ENCODE results near the gene SLC39A11. TPM values are rescaled to one million over a fixed set of nuclear protein-coding genes. Genes with fewer than 3 reads are reported as not detected.

The SLC39A11 gene
- total RNA-seq, 2 donors from 2014 or later: 27.8 to 39.6 TPM

DNA sequence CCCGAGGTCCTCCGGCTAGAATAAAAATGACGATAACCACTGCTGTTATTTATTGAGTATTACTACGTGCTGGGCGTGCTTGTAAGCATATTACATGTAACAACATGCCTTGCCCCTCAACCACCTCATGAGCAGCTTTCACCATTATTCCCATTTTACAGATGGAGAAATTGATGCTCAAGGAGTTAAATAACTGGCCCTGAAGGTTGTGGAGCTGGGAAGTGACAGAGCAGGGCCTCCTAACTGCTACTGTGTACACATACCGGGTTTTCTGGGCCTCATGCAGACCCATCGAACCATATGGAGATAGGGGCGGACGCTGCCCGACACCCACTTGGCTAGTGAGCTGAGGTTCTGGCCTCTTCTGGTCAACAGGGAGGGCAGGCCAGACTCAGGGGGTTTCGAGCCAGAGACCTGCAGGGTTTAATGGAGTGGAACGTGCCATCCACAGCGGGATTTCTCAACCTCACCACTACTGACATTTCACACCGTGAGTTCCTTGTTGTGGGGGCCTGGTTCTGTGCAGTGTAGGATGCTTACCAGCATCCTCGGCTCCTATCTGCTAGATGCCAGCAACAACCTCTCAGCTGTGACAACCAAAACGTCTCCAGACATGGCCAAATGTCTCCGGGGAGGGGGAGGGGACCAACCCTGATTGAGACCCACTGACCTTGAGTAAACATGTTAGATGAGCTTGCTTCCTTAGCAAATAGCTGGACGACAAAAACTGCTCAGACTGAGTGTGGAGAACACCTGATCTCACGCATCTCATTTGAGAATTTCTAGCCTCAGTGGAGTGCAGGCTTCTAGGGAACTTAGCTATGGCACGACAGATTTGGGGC is 432.0 kb downstream of the SLC39A11 start:
- intact Hi-C loops (cut with DNase I): no loop called here
- Histone ChIP-seq H3K36me3 (replicated peaks in 1 of 2; ENCODE audit: insufficient read depth in 1 of 2, low read depth in 2 of 2) (no peaks in the 10 kb centered on the region), H3K4me3 (no peak overlapping the region), H3K27me3 (no peaks in the 10 kb centered on the region), H3K9me3 (no peaks in the 10 kb centered on the region), H3K4me1 (peaks cover 9% of the 10 kb centered on the region), H3K27ac (peak overlapping the region in 3 of 4 donors; percentile 49 to 60 (median 55))
- DNase-seq (no peak), ATAC-seq (no peak)
- TF ChIP-seq POLR2A (IDR thresholded peaks at IDR 0.05): no peak
- TF ChIP-seq, protein P1, sequence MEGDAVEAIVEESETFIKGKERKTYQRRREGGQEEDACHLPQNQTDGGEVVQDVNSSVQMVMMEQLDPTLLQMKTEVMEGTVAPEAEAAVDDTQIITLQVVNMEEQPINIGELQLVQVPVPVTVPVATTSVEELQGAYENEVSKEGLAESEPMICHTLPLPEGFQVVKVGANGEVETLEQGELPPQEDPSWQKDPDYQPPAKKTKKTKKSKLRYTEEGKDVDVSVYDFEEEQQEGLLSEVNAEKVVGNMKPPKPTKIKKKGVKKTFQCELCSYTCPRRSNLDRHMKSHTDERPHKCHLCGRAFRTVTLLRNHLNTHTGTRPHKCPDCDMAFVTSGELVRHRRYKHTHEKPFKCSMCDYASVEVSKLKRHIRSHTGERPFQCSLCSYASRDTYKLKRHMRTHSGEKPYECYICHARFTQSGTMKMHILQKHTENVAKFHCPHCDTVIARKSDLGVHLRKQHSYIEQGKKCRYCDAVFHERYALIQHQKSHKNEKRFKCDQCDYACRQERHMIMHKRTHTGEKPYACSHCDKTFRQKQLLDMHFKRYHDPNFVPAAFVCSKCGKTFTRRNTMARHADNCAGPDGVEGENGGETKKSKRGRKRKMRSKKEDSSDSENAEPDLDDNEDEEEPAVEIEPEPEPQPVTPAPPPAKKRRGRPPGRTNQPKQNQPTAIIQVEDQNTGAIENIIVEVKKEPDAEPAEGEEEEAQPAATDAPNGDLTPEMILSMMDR (IDR thresholded peaks at IDR 0.05): no peak
- WGBS, 2 donors: 84 to 87% methylated on average over 19 of the region's 20 CpGs

DNA sequence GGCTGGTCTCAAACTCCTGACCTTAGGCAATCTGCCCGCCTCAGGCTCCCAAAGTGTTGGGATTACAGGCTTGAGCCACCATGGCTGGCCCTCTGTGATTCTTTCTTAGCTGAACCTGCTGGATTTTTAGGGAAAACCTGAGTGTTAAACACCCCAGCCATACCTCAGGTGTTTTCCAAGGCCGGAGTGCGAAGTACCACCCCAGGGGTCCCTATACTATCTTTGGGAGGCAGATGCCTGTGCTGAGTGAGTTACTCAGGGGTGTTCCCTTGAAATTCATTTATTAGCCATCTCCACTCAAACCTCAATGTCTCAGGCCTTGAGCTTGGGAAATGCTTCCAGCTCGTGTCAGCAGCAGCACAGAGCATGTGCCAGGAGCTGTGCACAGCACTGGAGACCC is 432.7 kb downstream of the SLC39A11 start:
- no peaks in the 10 kb centered on the region for H3K27me3 ChIP-seq
- DNase-seq (no peak), ATAC-seq (no peak)
- 96% methylated on average over 3 to 4 of the region's 4 CpGs for WGBS, 2 donors
- peaks cover 9% of the 10 kb centered on the region for H3K4me1 ChIP-seq
- no peaks in the 10 kb centered on the region for H3K36me3 ChIP-seq (replicated peaks in 1 of 2; ENCODE audit: insufficient read depth in 1 of 2, low read depth in 2 of 2)
- H3K9me3 ChIP-seq: no peaks in the 10 kb centered on the region
- TF ChIP-seq, protein P1 (IDR thresholded peaks at IDR 0.05): no peak
- TF ChIP-seq POLR2A (IDR thresholded peaks at IDR 0.05): no peak
- intact Hi-C loops (cut with DNase I): no loop called here
- no peak overlapping the region for H3K4me3 ChIP-seq
- H3K27ac ChIP-seq: no peak overlapping the region

DNA sequence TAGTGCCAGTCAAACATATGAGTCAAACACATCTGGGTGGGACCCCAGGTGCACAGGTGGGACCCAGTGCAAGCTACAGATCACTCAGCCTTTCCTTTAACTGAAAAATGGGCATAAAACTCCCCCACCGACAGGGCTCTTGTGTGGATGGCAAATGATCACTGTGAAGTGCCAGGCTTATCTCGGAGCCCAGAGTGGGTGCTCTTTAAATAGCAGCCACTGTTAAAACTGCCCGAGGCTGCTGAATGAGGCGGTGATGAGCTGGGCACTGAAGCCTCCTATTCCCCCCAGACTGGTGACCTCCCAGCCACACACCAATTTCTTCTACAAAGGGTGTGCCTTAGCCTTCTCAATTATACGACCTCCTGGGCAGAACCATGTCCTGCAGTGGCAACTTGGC is 433.8 kb downstream of the SLC39A11 start:
- TF ChIP-seq, protein P1 (IDR thresholded peaks at IDR 0.05): no peak
- no peak for TF ChIP-seq POLR2A (IDR thresholded peaks at IDR 0.05)
- H3K4me1 ChIP-seq: peaks cover 9% of the 10 kb centered on the region
- ATAC-seq: no peak
- DNase-seq: no peak
- WGBS, 2 donors: 79 to 86% methylated on average over 5 of the region's 5 CpGs
- H3K27ac ChIP-seq: no peak overlapping the region
- H3K4me3 ChIP-seq: no peak overlapping the region
- no peaks in the 10 kb centered on the region for H3K9me3 ChIP-seq
- intact Hi-C loops (cut with DNase I): no loop called here
- H3K27me3 ChIP-seq: no peaks in the 10 kb centered on the region
- H3K36me3 ChIP-seq (replicated peaks in 1 of 2; ENCODE audit: insufficient read depth in 1 of 2, low read depth in 2 of 2): no peaks in the 10 kb centered on the region

DNA sequence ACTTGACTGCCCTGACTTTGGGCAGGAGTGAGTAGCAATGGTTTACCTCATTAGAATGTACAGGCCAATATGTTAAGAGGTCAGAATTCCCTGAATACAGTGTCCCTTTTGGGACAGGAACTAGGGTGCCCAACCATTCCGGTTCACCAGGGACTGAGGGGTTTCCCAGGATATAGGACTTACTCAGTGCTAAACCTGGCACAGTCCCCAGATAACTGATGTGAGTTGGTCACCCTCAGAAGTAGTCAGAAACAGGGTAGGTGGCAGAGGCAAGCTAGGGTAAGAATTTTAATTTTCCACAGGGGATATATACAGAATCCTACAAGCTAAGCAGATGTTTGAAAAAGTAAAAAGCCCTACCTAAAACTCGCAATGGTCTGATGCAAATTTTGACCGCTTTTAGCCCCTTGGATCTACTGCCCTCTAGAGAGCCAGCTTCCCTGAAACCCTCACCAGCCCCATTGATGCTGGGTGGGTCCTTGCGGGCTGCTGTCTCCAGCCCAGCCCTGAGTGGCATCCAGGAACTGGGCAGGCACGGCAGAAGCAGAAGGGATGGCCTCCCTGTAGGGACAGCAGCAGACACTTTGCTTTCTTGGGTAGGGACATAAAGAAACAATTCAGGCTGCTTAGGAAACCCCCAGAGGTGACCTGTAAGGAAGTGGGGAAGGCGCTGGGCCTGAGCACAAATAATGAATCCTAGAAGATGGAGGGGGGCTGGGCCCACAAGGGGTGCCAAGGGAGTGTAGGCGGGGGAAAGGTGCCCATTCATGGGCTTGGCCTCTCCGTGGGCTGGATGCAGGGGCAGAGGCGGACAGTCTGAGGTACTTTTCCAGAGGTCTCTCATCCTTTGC is 434.8 kb downstream of the SLC39A11 start:
- Histone ChIP-seq H3K36me3 (replicated peaks in 1 of 2; ENCODE audit: insufficient read depth in 1 of 2, low read depth in 2 of 2) (no peaks in the 10 kb centered on the region), H3K9me3 (no peaks in the 10 kb centered on the region), H3K27ac (no peak overlapping the region), H3K4me3 (no peak overlapping the region), H3K27me3 (no peaks in the 10 kb centered on the region), H3K4me1 (peaks cover 9% of the 10 kb centered on the region)
- intact Hi-C loops (cut with DNase I): no loop called here
- ATAC-seq (no peak), DNase-seq (no peak)
- TF ChIP-seq POLR2A (IDR thresholded peaks at IDR 0.05): no peak
- TF ChIP-seq, protein P1 (IDR thresholded peaks at IDR 0.05): no peak
- 85 to 88% methylated on average over 8 to 9 of the region's 9 CpGs for WGBS, 2 donors

Measured in body of pancreas (tissue), 4 donors.